Natural killer cell (primary cell): ENCODE measurements around the gene HBZ. TPM values are rescaled to one million over a fixed set of nuclear protein-coding genes. Genes with fewer than 3 reads are reported as not detected.
A peak's percentile ranks its signal among the peaks of the same experiment; 100 is the strongest.

Experiments used
- ATAC-seq, 3 donors: fragments of 150-1000 bp in 2 of 3; fragments of 200-7000 bp in 1 of 3; cut with Tn5 transposase; 1 replicate in 1 of 3; 2 replicates in 2 of 3; pipeline ENCODE4 v1.10.0; 2021; ENCODE audit warnings: mild to moderate bottlenecking in 2 of 3, moderate library complexity in 2 of 3
- DNase-seq, 2 donors: peaks; one replicate each; pipeline versions ENCODE4 v3.0.0 to v3.0.0-alpha.2; 2013 to 2021; ENCODE audit warnings: mixed read lengths in 1 of 2
- H3K27ac ChIP-seq: one replicate; pipeline ENCODE4 v1.5.1; 2013; ENCODE audit warnings: mild to moderate bottlenecking, low read length
- H3K27me3 ChIP-seq: one replicate; pipeline ENCODE4 v1.6.1; 2013; ENCODE audit warnings: low read length; ENCODE audit not compliant: control insufficient read depth, insufficient read depth
- H3K36me3 ChIP-seq: one replicate; pipeline ENCODE4 v1.6.1; 2013; ENCODE audit warnings: low read length; ENCODE audit not compliant: control insufficient read depth, insufficient read depth
- H3K4me1 ChIP-seq: one replicate; pipeline ENCODE4 v1.6.1; 2013; ENCODE audit warnings: low read length; ENCODE audit not compliant: control insufficient read depth, insufficient read depth
- H3K4me3 ChIP-seq: one replicate; pipeline ENCODE4 v1.5.1; 2013; ENCODE audit warnings: low read length
- H3K9me3 ChIP-seq: one replicate; pipeline ENCODE4 v1.6.1; 2013; ENCODE audit warnings: low read length; ENCODE audit not compliant: control insufficient read depth, insufficient read depth
- H3K27ac Mint-ChIP-seq, 2 donors: one replicate each; pipeline ENCODE4 v1.8.0; 2022; ENCODE audit warnings: mild to moderate bottlenecking in 2 of 2, mixed read lengths in 2 of 2, moderate library complexity in 1 of 2
- H3K27me3 Mint-ChIP-seq, 2 donors: one replicate each; pipeline ENCODE4 v1.8.0; 2022; ENCODE audit warnings: low read depth in 2 of 2, mixed read lengths in 2 of 2
- H3K36me3 Mint-ChIP-seq: one replicate; pipeline ENCODE4 v1.8.0; 2022; ENCODE audit warnings: mixed read lengths
- H3K4me1 Mint-ChIP-seq, 2 donors: one replicate each; pipeline ENCODE4 v1.8.0; 2022; ENCODE audit warnings: mixed read lengths in 2 of 2
- H3K4me3 Mint-ChIP-seq: one replicate; pipeline ENCODE4 v1.8.0; 2022; ENCODE audit warnings: mild to moderate bottlenecking, moderate library complexity, mixed read lengths
- H3K9me3 Mint-ChIP-seq, 2 donors: one replicate each; pipeline ENCODE4 v1.8.0; 2022; ENCODE audit warnings: mixed read lengths in 2 of 2
- WGBS: methylation state at CpG from one replicate; pipeline ENCODE4 v1.1.7; 2013; ENCODE audit warnings: missing lambda C conversion rate; ENCODE audit not compliant: insufficient coverage; 5-methylcytosine and 5-hydroxymethylcytosine counted together
- intact Hi-C: fragments of 100-400 bp; cut with micrococcal nuclease; formaldehyde crosslinking; loops from one replicate; pipeline ENCODE4 v1.14.2; 2022
- total RNA-seq, 4 donors: library from RNA; stranded (reverse); fragments of 120-200 nt in 1 of 4; gene quantifications; one replicate each; pipeline versions ENCODE4 v1.2.3 to v1.2.4, GENCODE V29; 2013 to 2022
- TF ChIP-seq, protein P1 (sequence below): fragments of 200-600 bp; IDR thresholded peaks from one replicate; pipeline ENCODE4 v1.8.0; 2022; ENCODE audit warnings: antibody characterized with exemption

HBZ gene
- total RNA-seq, 3 donors from 2014 or later (not counting 1 experiment from before 2014, with no cell fraction given), result not detected

DNA sequence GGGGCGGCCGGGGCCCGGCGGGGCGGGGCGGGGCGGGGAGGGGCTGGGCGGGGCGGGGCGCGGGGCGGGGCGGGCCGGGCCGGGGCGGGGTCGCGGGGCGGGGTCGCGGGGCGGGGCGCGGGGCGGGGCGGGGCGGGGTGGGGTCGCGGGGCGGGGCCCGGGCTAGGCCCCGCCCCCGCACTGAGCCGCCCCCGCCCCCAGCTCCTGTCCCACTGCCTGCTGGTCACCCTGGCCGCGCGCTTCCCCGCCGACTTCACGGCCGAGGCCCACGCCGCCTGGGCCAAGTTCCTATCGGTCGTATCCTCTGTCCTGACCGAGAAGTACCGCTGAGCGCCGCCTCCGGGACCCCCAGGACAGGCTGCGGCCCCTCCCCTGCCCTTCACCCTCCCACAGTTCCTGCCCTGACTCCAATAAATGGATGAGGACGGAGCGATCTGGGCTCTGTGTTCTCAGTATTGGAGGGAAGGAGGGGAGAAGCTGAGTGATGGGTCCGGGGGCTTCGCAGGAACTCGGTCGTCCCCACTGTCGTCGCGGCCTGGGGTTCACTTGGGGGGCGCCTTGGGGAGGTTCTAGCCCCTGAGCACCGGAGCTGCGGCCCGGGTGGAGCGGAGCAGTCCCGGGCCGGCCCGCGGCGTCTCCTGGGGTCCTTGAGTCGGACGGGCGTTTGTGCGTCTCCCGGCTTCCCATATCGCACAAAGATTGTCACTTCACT, 12.5 kb downstream of the HBZ start:
- H3K27me3 Mint-ChIP-seq, result peaks cover 0 to 33% of the 10 kb centered on the region in 2 donors
- H3K27ac ChIP-seq, result no peak overlapping the region
- H3K4me3 Mint-ChIP-seq, result peak overlapping the region; percentile 58
- no peak for DNase-seq
- peaks cover 21% of the 10 kb centered on the region for H3K4me1 ChIP-seq
- no peak overlapping the region for H3K4me3 ChIP-seq
- H3K4me1 Mint-ChIP-seq, result peaks cover 0 to 11% of the 10 kb centered on the region in 2 donors
- peaks cover 32% of the 10 kb centered on the region for H3K27me3 ChIP-seq
- no peaks in the 10 kb centered on the region for H3K36me3 Mint-ChIP-seq
- TF ChIP-seq, protein P1, sequence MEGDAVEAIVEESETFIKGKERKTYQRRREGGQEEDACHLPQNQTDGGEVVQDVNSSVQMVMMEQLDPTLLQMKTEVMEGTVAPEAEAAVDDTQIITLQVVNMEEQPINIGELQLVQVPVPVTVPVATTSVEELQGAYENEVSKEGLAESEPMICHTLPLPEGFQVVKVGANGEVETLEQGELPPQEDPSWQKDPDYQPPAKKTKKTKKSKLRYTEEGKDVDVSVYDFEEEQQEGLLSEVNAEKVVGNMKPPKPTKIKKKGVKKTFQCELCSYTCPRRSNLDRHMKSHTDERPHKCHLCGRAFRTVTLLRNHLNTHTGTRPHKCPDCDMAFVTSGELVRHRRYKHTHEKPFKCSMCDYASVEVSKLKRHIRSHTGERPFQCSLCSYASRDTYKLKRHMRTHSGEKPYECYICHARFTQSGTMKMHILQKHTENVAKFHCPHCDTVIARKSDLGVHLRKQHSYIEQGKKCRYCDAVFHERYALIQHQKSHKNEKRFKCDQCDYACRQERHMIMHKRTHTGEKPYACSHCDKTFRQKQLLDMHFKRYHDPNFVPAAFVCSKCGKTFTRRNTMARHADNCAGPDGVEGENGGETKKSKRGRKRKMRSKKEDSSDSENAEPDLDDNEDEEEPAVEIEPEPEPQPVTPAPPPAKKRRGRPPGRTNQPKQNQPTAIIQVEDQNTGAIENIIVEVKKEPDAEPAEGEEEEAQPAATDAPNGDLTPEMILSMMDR, result no peak
- intact Hi-C loops, result no loop called here
- ATAC-seq, result peak; percentile 59 to 70 (median 61)
- no peaks in the 10 kb centered on the region for H3K9me3 ChIP-seq
- H3K27ac Mint-ChIP-seq, result no peak overlapping the region
- no peaks in the 10 kb centered on the region for H3K36me3 ChIP-seq
- H3K9me3 Mint-ChIP-seq, result no peaks in the 10 kb centered on the region
- 5% methylated on average over 50 of the region's 77 CpGs for WGBS

GRCh38 chr16:165539-166374, 13.3 kb downstream of the HBZ start, which contains the start of gene HBM:
TSS of gene HBM (plus strand) at chr16:165978. CDS start at chr16:165998, 20 bp downstream.
- Mint-ChIP-seq H3K4me3 (peak within 1 kb of the TSS; percentile 58), H3K27ac (no peak within 1 kb of the TSS), H3K4me1 (peaks cover 0 to 11% of the 10 kb centered on the region in 2 donors), H3K36me3 (no peaks in the 10 kb centered on the region), H3K27me3 (peaks cover 3 to 38% of the 10 kb centered on the region in 2 donors), H3K9me3 (no peaks in the 10 kb centered on the region)
- TF ChIP-seq, protein P1, result no peak
- 4% methylated on average over 75 of the region's 75 CpGs for WGBS
- Histone ChIP-seq H3K27ac (no peak within 1 kb of the TSS), H3K36me3 (no peaks in the 10 kb centered on the region), H3K27me3 (peaks cover 34% of the 10 kb centered on the region), H3K4me3 (no peak within 1 kb of the TSS), H3K9me3 (no peaks in the 10 kb centered on the region), H3K4me1 (peaks cover 21% of the 10 kb centered on the region)
- intact Hi-C loops, result no loop called here
- DNase-seq (peak in 1 of 2 donors; percentile 32), ATAC-seq (peak in 2 of 3 donors; percentile 26 to 29)

DNA sequence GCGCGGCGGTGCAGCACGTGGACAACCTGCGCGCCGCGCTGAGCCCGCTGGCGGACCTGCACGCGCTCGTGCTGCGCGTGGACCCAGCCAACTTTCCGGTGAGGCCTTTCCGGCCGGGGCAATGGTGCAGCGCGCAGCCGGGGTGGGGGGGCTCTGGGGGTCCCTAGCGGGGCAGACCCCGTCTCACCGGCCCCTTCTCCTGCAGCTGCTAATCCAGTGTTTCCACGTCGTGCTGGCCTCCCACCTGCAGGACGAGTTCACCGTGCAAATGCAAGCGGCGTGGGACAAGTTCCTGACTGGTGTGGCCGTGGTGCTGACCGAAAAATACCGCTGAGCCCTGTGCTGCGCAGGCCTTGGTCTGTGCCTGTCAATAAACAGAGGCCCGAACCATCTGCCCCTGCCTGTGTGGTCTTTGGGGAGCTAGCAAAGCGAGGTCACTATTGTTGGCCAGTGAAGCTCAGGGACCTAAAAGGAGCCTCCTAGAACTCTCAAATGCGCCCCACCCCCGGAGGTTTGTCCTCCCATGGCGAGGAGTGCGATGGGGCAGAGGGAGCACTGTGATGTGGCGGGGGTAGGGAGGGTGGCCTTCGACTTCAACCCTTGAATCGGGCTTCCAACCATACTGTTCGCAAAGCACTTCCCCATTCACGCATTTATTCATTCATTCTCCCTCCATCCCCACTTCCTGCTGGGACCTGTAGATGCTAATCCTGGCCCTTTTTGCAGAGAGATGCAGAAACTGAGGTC, 14.1 kb downstream of the HBZ start:
- H3K4me3 Mint-ChIP-seq, result peak overlapping the region; percentile 35
- Histone ChIP-seq H3K4me3 (no peak overlapping the region), H3K27me3 (peaks cover 34% of the 10 kb centered on the region), H3K36me3 (no peaks in the 10 kb centered on the region), H3K9me3 (no peaks in the 10 kb centered on the region), H3K27ac (no peak overlapping the region), H3K4me1 (peaks cover 21% of the 10 kb centered on the region)
- no peak overlapping the region for H3K27ac Mint-ChIP-seq
- intact Hi-C loops, result no loop called here
- no peaks in the 10 kb centered on the region for H3K9me3 Mint-ChIP-seq
- 6% methylated on average over 42 of the region's 45 CpGs for WGBS
- peaks cover 0 to 11% of the 10 kb centered on the region in 2 donors for H3K4me1 Mint-ChIP-seq
- DNase-seq (peak in 1 of 2 donors; percentile 42), ATAC-seq (peak in 2 of 3 donors; percentile 30 to 50)
- peaks cover 7 to 36% of the 10 kb centered on the region in 2 donors for H3K27me3 Mint-ChIP-seq
- TF ChIP-seq, protein P1, result no peak
- H3K36me3 Mint-ChIP-seq, result no peaks in the 10 kb centered on the region
